Activated CD8-positive, alpha-beta memory T cell treated with anti-CD3 and anti-CD28 coated beads for 1 hour (primary cell): Measurements from ENCODE around the gene TRIM8.
A peak's percentile ranks its signal among the peaks of the same experiment; 100 is the strongest.
"Not testable (repeated sequence)": the region's sequence is repeated elsewhere in the genome, so short reads cannot be mapped to it uniquely, and the experiment has no call there.

Experiments
- DNase-seq, 2 donors: peaks; one replicate each; pipeline ENCODE4 v3.0.0-alpha.2; 2020; ENCODE audit warnings: low read depth in 1 of 2; ENCODE audit errors: extremely low read depth in 1 of 2

Gene TRIM8

GRCh38 chr10:102667411-102667810 is 23.1 kb downstream of the TRIM8 start:
- DNase-seq, result not testable (repeated sequence)

DNA sequence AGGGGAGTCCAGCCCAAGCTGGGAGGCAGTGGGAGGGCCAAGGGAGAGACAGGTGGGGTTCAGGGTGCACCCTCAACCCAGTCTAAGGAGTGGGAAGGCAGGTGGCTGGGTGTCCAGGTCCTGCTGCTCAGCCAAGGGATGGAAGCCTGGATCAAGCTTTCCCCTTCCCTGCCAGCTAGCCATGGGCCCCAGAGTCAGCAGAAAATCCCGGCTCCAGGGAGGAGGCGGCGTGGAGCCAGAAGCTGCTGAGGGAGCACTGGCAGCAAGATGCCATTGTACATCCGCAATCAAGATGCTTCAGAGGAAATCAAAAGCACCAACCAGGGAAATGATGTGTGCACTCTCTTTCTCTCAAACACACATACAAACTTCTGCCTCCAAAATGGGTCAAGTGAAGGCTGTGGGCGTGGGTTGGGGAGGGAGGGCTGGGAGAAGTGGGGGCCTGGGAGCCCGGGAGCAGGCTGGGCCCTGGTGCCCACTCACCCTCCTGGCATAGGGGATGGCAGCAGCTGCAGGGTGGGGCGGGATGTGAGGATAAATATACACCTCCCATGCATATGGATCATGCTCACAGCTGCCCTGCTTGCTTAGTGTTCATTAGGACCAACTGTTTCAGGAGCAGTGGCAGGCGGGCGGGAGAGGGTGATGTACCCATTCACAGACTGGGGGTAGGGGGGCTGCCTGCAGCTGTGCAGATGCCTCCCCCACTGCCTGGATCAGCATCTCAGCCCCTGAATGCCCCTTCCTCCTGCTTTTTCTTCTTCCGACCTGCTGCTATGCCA is 24.2 kb downstream of the TRIM8 start:
- no peak for DNase-seq

GRCh38 chr10:102669206-102670064 is 25.2 kb downstream of the TRIM8 start:
- DNase-seq, result no peak

DNA sequence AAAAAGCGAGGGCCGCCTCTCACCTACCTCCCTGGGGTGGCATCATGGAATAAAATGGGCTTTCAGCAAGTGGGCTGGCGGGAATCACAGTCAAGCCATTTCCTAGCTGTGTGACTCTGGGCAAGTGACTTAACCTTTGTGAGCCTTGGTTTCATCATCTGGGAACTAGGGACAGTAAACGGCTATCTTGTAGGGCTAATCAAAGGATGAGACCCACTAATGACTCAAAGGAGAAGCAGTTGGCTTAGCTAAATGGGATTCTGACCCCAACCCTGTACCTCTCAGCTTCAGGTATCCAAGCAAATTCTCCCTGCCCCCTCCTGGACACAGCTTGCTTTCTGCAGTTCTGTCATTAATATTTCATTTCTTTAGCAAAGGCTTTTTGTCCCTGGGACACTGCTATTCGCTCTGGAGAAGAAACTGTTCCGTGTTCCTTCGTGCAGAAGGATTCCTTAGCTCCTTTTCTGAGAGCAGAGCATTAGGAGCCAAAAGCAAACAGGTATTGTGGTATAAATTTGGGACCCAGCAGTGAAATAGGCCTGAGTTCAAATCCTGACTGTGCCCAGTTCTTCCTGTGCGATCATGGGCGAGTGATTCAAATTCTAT is 25.9 kb downstream of the TRIM8 start:
- DNase-seq, result no peak

DNA sequence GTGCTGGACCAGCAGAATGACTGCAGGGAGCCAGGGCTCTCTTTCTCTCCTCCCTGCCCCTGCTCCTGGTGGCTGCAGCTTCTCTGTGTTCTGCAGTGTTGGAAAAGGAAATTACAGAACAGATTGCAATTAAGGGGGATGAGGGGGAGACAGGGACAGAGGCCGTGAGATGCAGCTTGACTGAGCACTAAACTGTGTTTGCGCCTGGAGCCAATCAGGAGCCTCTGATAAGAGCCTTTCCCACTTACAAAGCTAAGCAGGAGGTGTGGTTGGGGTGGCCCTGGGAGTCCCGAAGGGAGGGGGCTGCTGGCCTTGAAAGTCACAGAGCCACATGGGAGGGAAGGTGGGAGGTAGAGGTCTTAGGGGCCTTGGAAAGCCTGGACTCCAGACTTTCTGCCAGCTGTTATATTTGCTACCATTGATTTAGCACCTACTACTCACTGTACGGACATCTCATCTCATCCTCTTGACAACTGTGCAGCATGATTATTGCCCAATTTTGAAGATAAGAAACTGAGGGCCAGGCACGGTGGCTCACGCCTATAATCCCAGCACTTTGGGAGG is 26.7 kb downstream of the TRIM8 start:
- no peak for DNase-seq

- no peak for DNase-seq
These were observed 29.0 kb downstream of the TRIM8 start for GRCh38 chr10:102673236-102673818.

GRCh38 chr10:102673819-102674511 is 29.7 kb downstream of the TRIM8 start:
- DNase-seq, result peak; percentile 42 to 43

DNA sequence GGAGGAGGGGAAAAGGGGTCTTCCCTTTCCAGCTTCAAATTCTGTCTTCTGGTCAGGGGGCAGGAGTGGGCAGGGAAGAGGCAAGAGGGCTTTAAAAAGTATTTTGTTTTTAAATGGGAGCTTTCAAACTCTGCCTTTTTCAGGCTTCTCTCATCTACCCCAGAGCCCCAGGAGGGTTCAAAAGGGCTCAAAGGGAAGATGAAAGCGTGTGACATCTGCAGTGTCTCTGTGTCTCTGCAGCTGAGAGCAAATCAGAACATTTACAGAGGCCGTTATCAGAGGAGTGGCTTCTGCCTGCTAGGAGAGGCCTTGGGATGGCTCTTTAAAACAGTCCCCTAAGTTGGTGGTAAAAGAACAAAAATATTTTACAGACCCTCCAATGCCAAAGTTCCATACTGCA is 30.3 kb downstream of the TRIM8 start:
- no peak for DNase-seq

GRCh38 chr10:102675011-102675665 is 30.9 kb downstream of the TRIM8 start:
- DNase-seq, result no peak

DNA sequence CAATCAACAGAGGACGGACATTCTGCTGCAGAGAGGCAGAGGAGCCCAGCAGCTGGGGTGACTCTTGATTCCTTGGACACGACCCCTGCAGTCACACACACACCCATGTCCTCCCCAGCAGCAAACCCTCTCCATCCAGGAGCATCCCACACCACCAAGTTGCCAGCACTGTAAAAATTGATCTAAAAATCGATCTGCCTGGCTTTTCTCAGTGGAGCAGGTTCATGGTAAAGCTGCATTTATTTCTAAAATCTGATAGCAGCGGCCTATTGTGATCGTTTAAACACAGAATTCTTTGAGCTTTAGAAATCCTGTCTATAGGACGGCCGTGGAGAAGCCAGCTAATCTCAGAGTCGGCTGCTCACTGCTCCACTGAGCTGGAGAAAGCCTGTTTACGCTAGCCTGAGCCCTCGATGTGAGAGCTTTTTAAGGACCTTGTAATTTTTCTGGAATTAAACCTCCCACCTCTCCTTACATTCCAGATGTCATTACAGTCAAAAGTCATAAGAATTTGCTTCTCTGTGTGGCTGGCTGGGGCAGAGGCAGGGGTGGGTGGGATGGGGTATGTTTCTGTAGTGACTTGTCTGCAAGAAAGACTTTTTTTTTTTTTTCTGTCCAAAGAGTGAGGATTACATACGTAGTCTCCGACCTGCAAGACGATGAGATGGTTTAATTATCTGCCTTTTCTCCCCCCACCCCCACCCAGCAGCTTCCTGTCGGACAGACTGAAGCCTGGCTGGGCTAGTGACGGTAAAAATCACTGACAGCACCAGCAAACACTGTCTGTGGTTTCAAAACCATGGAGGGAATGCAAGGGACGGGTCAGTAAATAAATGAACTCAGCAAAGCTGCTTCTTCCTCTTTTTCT is 31.6 kb downstream of the TRIM8 start:
- no peak for DNase-seq

DNA sequence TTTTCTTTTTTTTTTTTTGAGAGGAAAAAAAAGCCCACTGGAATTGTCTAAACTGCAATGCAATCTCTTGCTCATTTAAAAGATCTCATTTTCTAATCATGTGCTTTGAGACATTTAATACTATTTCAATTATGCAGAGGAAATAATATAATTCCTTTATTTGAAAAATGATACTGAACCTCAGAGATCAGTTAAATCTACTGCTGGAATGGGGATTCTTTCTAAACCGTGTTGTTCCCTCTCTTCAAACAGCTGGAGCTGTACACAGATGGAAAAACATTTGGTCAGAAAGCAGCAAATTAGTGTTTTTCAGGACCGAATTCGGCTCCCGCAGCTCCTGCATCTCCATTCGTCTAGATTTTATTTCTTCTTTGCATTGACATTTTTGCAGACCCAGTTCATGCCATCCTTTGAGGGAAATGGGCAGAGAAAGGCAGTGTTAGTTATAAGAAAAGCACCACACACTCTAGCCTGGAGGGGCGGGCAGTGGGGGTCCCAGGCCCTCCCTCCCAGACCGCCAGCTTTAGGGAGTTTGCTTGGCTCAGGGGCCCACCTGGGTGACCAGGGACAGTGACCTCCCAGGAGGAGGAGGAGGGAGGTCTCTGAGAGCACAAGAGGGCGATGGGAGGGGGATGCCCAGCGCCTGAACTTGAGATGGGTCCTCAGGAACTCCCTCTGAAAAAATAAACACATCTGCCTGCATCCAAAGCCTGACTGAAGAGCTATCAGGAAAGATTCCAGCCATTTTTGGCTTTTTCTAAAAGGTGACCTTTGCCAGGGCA is 32.4 kb downstream of the TRIM8 start:
- no peak for DNase-seq

- no peak for DNase-seq
These were observed 33.2 kb downstream of the TRIM8 start for GRCh38 chr10:102677331-102678067.

DNA sequence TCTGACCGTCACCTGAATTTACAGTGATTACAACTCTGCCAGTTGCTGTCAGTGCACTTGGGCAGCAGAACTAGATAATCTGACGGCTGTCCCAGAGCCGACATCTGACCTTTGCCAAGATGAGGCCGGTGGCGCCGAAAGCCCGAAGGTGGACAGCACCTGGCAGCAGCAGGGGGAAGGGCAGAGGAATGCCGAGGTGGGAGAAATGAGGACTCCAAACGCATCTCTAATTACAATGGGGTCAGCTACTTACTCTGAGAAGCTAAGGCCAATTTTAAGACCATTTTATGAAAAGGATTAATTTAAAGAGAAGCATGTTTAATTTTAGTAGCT is 33.8 kb downstream of the TRIM8 start:
- DNase-seq, result no peak

DNA sequence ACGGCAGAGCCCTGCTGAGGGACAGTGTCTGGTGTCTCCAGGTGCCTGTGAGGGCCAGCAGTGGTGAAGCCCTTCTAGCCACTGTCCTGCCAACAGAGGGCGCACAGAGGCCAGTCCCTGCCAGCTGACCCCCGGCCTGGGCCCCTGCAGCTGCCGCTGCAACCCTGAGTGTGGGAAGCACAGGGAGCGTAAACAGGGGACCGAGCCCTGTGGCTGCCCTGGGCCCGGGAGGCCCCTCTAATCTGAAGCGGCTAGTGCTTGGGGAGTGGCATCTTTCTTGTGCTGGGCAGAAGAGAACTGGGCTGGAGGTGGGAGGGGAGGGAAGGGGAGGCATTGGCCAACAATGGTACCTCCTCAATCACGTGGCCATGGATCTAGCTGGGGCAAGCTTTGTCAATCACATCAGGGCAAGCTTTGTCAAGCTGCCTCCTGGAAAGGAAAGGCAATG is 34.6 kb downstream of the TRIM8 start:
- DNase-seq, result no peak

DNA sequence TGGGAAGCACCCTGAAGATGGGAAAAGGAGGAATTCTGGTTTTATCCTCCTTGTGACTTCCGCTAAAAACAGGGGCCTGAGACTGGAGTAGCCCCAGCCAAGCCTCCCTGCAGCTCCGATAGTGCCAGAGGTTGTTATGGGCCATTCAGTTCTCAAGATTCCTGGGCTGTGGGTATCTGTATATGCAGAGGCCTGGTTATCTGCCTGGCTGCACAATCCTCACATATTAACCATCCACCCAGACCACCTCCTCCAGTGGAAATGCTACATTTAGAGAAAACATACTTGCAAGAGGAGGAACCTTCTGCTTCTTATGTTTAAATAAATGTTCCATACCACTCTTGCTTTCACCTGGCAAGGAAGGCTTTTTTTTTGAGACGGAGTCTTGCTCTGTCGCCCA is 35.3 kb downstream of the TRIM8 start:
- DNase-seq, result no peak

GRCh38 chr10:102681696-102682095 is 37.4 kb downstream of the TRIM8 start:
- no peak for DNase-seq

GRCh38 chr10:102682416-102682815 is 38.1 kb downstream of the TRIM8 start:
- DNase-seq, result no peak

DNA sequence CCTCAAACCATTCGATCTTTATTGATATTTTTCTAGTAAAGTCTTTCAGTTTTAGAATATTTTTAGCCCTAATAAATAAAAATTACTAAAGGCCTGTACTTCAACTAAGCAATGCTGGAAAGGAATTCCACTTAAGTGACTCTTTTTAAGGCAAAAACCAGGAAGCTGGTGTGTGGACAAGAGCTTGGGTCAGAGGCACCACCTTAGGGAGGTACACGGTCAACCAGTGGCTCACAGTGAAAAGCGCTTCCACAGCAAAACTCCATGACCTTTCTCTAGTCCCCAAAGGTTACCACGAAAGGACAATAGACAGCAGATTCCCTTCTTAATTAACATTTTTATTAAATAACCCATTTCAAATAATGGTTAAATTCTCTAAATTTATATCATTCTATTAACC is 38.7 kb downstream of the TRIM8 start:
- DNase-seq, result no peak
